ENCODE results near the gene ADCY3.
"Not testable (repeated sequence)": the region's sequence is repeated elsewhere in the genome, so short reads cannot be mapped to it uniquely, and the experiment has no call there.

ADCY3 gene

DNA sequence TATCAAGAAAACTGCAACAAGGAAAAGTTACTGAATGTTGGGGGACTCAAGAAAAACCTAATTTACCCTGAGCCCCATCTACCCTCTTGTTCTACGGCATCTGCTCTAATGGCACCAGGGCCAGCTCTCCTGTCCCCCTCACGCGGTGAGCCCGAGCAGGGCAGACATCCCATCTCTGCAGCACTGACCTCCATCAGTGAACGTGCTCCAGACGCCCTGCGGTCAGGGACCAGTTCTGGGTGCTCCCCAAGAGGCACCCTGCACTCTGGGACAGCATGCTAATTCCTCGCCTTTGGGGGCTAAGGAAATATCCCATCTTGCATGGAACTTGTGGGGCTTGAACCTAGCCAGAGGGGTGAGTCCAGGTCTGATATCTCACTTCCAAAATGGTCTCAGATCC lies 83.8 kb downstream of the ADCY3 start:
- DNase-seq (ENCODE audit: low read depth): no peak
- TF ChIP-seq CTCF (IDR thresholded peaks at IDR 0.05; ENCODE audit: control insufficient read depth, extremely low read depth, insufficient read depth): no peak
- no peak overlapping the region for H3K4me3 ChIP-seq (ENCODE audit: low read depth, low read length)

GRCh38 chr2:24835411-24835810 lies 84.6 kb downstream of the ADCY3 start:
- H3K4me3 ChIP-seq (ENCODE audit: low read depth, low read length); DNase-seq (ENCODE audit: low read depth): not testable (repeated sequence)

DNA sequence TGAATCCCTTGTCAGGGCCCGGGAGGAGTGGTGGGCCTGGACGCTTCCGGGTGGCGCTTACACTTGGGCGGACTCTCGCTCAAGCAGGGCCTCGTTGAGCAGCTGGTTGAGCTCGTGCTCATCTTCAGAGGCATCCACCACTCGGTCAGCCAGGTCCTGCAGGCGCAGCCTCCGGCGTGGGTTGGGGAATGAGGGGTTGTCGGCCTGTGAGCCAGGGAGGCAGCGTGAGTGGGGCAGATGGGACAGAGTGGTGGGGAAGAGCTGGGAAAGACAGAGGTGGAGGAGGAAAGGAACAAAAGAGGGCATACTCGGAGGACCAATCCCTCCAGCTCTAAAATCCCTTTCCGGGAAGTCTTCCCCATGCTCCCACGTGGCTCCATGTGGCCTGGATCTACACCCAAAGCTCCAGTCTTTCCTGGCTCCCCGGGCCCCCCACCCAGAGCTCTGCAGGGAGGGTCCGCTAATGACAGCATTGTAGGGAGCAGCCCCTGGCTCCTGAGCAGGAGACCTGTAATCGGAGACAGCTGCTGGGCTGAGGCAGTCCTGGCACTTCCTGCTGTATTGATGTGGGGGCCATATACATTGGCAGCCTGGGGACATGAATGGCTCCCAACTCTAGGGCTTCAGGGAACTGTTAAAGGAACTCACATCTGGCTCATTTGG lies 85.2 kb downstream of the ADCY3 start:
- no peak overlapping the region for H3K4me3 ChIP-seq (ENCODE audit: low read depth, low read length)
- TF ChIP-seq CTCF (IDR thresholded peaks at IDR 0.05; ENCODE audit: control insufficient read depth, extremely low read depth, insufficient read depth): no peak
- DNase-seq (ENCODE audit: low read depth): no peak

DNA sequence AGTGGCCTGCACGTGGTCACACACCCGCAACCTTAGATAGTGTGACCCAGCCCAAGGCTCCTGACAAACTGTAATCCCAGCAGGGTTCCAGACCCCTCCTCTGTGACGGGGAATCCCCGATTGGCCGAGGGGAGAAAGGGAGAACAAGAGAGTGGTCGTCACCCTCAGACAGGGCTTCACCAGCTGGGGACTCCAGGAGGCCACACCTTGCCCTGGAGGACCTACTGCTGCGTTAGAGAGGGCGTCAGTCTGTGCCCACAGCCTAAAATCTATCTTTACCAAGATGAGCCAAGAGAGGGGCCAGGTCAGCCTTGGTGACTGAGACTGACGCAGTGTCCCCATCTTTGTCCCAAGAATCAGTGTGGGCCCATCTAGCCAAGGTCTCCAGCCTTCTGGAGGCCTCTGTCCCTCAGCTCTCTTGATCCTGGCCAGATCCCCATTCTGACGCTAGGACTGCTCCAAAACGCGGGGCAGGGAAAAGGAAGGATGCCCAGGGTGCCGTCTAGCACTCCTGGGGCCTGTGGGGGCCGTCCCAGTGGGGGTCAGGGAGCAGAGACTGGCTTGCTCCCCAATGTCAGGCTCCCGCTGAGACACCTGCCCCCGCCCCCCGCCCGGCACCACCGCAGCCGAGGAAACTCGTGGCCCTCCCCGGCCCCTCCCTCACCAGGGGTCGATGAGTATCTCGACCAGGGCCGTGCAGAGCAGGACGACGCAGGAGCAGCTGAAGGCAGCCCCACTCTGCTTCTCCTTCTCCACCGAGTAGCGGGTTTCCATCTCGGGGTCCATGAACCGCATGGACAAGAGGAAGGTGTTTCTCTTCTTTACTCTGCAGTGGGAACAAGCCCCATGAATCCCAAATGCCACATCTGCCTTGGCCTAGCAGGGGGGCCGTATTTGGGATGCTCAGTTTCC lies 86.0 kb downstream of the ADCY3 start:
- DNase-seq (ENCODE audit: low read depth): no peak
- TF ChIP-seq CTCF (IDR thresholded peaks at IDR 0.05; ENCODE audit: control insufficient read depth, extremely low read depth, insufficient read depth): no peak
- H3K4me3 ChIP-seq (ENCODE audit: low read depth, low read length): no peak overlapping the region

GRCh38 chr2:24832931-24833701 lies 86.9 kb downstream of the ADCY3 start:
- no peak overlapping the region for H3K4me3 ChIP-seq (ENCODE audit: low read depth, low read length)
- TF ChIP-seq CTCF (IDR thresholded peaks at IDR 0.05; ENCODE audit: control insufficient read depth, extremely low read depth, insufficient read depth): no peak
- no peak for DNase-seq (ENCODE audit: low read depth)

DNA sequence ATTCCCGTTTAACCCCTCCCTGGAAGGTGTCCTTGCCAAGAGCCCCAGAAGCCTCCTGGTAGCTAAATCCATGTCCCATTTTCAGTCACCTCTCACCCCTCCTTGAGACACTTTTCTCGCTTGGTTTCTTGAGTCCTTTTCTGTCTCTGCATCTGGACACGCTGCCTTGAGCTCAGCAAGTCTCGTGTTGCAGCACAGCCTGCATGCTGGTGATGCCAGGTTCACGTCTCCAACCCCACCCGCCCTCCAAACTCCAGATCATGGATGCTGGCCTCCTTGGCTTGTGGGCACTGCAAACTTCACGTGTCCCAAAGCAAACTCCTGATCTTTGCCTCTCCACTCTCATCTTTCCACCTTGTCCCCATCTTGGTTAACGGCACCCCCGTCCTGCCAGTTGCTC lies 87.5 kb downstream of the ADCY3 start:
- no peak for DNase-seq (ENCODE audit: low read depth)
- no peak overlapping the region for H3K4me3 ChIP-seq (ENCODE audit: low read depth, low read length)
- no peak for TF ChIP-seq CTCF (IDR thresholded peaks at IDR 0.05; ENCODE audit: control insufficient read depth, extremely low read depth, insufficient read depth)

- TF ChIP-seq CTCF (IDR thresholded peaks at IDR 0.05; ENCODE audit: control insufficient read depth, extremely low read depth, insufficient read depth): no peak
- peak; percentile 36 for DNase-seq (ENCODE audit: low read depth)
Observed at GRCh38 chr2:24832073-24832461, 88.0 kb downstream of the ADCY3 start.

More at GRCh38 chr2:24832073-24832461, 88.0 kb downstream of the ADCY3 start:
- H3K4me3 ChIP-seq (ENCODE audit: low read depth, low read length): no peak overlapping the region
